Progenitor cell of endocrine pancreas (in vitro differentiated cells): ENCODE measurements around the gene KIR2DL1. TPM values are rescaled to one million over a fixed set of nuclear protein-coding genes. Genes with fewer than 3 reads are reported as not detected.
"Not testable (repeated sequence)": the region's sequence is repeated elsewhere in the genome, so short reads cannot be mapped to it uniquely, and the experiment has no call there.

Source experiments
- DNase-seq: peaks from one replicate; pipeline ENCODE4 v3.0.0; 2021; ENCODE audit warnings: low spot score; ENCODE audit not compliant: unreplicated experiment
- H3K27ac Mint-ChIP-seq: 2 replicates; pipeline ENCODE4 v1.8.0; 2021; ENCODE audit warnings: mild to moderate bottlenecking, moderate library complexity, mixed read lengths
- H3K27me3 Mint-ChIP-seq: 2 replicates; pipeline ENCODE4 v1.8.0; 2021; ENCODE audit warnings: mixed read lengths
- H3K36me3 Mint-ChIP-seq: 2 replicates; pipeline ENCODE4 v1.8.0; 2022; ENCODE audit warnings: mixed read lengths; ENCODE audit not compliant: insufficient read depth
- H3K4me1 Mint-ChIP-seq: 2 replicates; pipeline ENCODE4 v1.8.0; 2021; ENCODE audit warnings: low read depth, mixed read lengths
- H3K4me3 Mint-ChIP-seq: 2 replicates; pipeline ENCODE4 v1.8.0; 2021; ENCODE audit warnings: low read depth, mild to moderate bottlenecking, moderate library complexity, mixed read lengths
- H3K9me3 Mint-ChIP-seq: 2 replicates; pipeline ENCODE4 v1.8.0; 2021; ENCODE audit warnings: low read depth, mixed read lengths
- CTCF ChIP-seq: fragments of 200-600 bp; sonication (generic); IDR thresholded peaks from one replicate; pipeline ENCODE4 v1.5.0; 2021; ENCODE audit warnings: antibody characterized with exemption, mild to moderate bottlenecking; ENCODE audit not compliant: unreplicated experiment
- long read RNA-seq: library from polyadenylated mRNA; unstranded; transcript quantifications from one replicate; pipeline ENCODE4 v2.0.0, GENCODE V29; 2020
- total RNA-seq: library from RNA; stranded (reverse); gene quantifications from 2 replicates; pipeline ENCODE4 v1.2.1, GENCODE V29; 2021

The KIR2DL1 gene
- not detected in 2 replicates for total RNA-seq
- long read RNA-seq, result 0 reads

GRCh38 chr19:54769646-54770045, at the start of gene KIR2DL1:
KIR2DL1 (plus strand) TSS chr19:54769793; CDS start chr19:54769851, 58 bp downstream.
- Mint-ChIP-seq H3K36me3 (peaks cover 14% of the 10 kb centered on the region), H3K9me3 (peaks cover 71% of the 10 kb centered on the region)

GRCh38 chr19:54724142-54724541, 45.5 kb upstream of the KIR2DL1 start, which contains the start of gene KIR3DL3:
KIR3DL3 (plus strand) TSS chr19:54724442; CDS start chr19:54724497, 55 bp downstream.
- Mint-ChIP-seq H3K27me3 (no peaks in the 10 kb centered on the region), H3K4me3 (no peak within 1 kb of the TSS), H3K9me3 (peaks cover 73% of the 10 kb centered on the region), H3K4me1 (no peaks in the 10 kb centered on the region), H3K27ac (no peak within 1 kb of the TSS), H3K36me3 (peaks cover 11% of the 10 kb centered on the region)
- no peak for DNase-seq
- no peak for TF ChIP-seq CTCF

More at GRCh38 chr19:54769646-54770045, at the start of gene KIR2DL1:
- not testable (repeated sequence) for H3K4me3 Mint-ChIP-seq, DNase-seq, H3K27ac Mint-ChIP-seq, H3K27me3 Mint-ChIP-seq, H3K4me1 Mint-ChIP-seq

GRCh38 chr19:54724644-54725043, 44.9 kb upstream of the KIR2DL1 start:
- Mint-ChIP-seq H3K4me1 (no peaks in the 10 kb centered on the region), H3K36me3 (peaks cover 11% of the 10 kb centered on the region), H3K27me3 (no peaks in the 10 kb centered on the region), H3K4me3 (no peak overlapping the region), H3K27ac (no peak overlapping the region), H3K9me3 (peaks cover 69% of the 10 kb centered on the region)
- DNase-seq, result no peak
- TF ChIP-seq CTCF, result no peak

GRCh38 chr19:54725321-54725720, 44.3 kb upstream of the KIR2DL1 start:
- Mint-ChIP-seq H3K9me3 (peaks cover 63% of the 10 kb centered on the region), H3K27me3 (no peaks in the 10 kb centered on the region), H3K27ac (no peak overlapping the region), H3K36me3 (peaks cover 11% of the 10 kb centered on the region), H3K4me1 (no peaks in the 10 kb centered on the region), H3K4me3 (no peak overlapping the region)
- DNase-seq, result no peak
- no peak for TF ChIP-seq CTCF

GRCh38 chr19:54727562-54727961, 42.0 kb upstream of the KIR2DL1 start:
- TF ChIP-seq CTCF, result no peak
- H3K9me3 Mint-ChIP-seq, result peaks cover 70% of the 10 kb centered on the region
- no peaks in the 10 kb centered on the region for H3K27me3 Mint-ChIP-seq
- no peak for DNase-seq
- peaks cover 10% of the 10 kb centered on the region for H3K36me3 Mint-ChIP-seq
- H3K4me1 Mint-ChIP-seq, result no peaks in the 10 kb centered on the region
- H3K27ac Mint-ChIP-seq, result no peak overlapping the region
- H3K4me3 Mint-ChIP-seq, result no peak overlapping the region

GRCh38 chr19:54728167-54728566, 41.4 kb upstream of the KIR2DL1 start:
- H3K4me3 Mint-ChIP-seq, result no peak overlapping the region
- peaks cover 70% of the 10 kb centered on the region for H3K9me3 Mint-ChIP-seq
- TF ChIP-seq CTCF, result no peak
- H3K36me3 Mint-ChIP-seq, result peaks cover 10% of the 10 kb centered on the region
- H3K4me1 Mint-ChIP-seq, result no peaks in the 10 kb centered on the region
- no peak overlapping the region for H3K27ac Mint-ChIP-seq
- no peak for DNase-seq
- H3K27me3 Mint-ChIP-seq, result no peaks in the 10 kb centered on the region
